Midbrain (tissue), 1 donor: ENCODE data around the gene RPS6KL1.

Experiments used
- DNase-seq: peaks from one replicate; lab custom pipeline; 2025; lab: John Stamatoyannopoulos, UW

RPS6KL1 gene

DNA sequence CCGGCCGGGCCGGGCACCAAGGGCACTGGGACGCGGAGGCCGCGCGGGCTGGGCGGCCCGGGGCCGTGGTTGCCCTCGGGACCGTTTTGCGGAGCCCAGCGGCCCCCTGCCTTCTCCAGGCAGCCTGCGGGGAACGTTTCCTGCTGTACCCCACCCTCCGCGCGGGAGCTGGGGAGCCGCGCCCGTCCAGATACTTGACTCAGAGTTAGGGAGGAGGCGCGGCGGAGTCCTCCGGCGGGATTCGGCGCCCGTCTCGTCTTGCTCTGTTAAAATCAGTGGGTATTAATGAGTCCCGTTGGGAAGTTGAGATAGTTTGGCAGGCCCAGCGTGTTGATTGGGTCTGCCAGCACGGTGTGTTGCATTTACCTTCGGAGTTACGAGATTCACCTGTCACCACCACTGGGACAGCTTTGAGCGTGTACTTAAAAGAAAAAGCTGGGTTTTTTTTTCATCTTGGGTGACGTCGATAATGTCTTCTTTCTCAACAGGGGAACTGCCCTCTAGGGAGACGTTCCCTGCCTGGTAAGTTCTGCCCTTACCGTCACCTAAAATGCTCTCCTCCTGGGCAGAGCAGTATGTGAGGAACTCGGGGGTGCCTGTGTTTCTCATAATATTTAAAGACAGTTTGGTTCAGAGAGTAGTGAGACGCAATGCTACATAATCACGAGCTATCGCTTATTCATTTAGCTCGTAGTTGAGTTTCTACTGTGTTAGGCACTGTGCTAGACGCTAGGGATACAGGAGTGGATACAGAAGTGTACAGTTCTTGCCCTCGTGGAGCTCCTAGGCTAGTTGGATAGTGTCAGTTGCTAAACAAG is 40.7 kb downstream of the RPS6KL1 start:
- no peak for DNase-seq

DNA sequence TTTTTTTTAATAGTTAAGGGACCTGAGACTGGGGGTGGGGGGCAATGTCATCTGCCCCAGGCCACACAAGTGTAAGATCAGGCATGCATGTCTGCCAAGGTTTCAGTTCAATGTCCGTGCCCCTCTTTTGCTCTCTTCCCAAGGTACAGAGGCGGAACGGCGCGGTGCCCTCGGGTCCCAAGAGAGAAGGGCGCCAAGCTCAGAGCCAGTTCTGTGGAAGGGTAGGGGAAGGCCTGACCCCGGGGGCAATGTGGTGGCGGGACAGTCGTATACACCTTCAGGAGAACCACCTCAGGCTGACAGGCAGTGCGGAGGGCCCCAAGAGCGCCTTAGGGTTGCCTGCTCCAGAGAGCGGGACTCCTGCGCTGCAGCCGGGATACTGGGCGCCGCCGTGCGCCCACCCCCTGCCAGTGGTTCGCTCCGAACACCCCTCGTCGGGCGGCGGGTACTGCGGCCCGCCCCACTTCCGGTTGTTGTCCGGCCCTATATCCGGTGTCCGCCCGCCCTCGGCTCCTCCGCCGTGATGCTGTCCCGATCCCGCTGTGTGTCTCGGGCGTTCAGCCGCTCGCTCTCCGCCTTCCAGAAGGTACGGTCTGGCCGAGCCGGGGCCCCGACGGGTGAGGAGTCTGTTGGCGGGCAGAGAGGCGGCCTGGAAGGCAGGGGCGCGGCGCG is 41.5 kb downstream of the RPS6KL1 start, which contains the start of gene DLST:
Gene DLST, plus strand, starts transcription at position 486 of the 672 bp plus-strand sequence. Its CDS starts 38 bp downstream, at position 524.
- peak; percentile 87 for DNase-seq

DNA sequence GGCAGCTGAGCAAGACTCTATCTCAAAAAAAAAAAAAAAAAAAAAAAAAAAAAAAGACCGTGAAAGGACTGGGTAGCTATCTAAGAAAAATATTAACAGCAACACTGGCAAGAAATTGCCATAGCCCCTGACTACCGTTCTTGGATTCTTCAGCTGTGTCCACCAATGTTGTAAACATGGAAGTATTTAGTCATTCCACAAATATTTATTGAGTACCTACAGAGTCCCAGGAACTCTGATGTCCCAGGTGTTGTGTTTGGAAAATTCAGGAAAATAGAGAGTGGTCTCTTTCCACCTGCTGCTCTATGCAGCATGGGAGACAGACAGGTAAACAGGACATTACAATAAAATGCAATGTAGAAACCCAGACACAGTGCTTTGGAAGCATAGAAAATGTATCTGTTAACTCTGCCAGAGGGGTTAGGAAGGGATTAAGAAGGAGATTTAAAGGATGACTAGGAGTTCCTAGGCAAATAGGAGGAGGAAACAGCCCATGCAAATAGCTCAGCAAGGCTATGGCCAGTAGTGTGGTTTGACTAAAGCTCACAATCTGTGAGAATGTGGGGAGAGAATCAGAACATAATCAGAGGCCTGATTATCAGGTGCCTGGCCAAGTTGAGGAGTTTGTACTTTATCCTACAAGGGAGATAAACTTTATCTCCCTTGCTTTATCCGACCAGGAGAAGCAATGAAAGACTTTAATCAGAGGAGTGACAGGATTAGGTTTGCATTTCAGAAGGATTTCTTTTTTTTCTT is 43.5 kb downstream of the RPS6KL1 start:
- no peak for DNase-seq

DNA sequence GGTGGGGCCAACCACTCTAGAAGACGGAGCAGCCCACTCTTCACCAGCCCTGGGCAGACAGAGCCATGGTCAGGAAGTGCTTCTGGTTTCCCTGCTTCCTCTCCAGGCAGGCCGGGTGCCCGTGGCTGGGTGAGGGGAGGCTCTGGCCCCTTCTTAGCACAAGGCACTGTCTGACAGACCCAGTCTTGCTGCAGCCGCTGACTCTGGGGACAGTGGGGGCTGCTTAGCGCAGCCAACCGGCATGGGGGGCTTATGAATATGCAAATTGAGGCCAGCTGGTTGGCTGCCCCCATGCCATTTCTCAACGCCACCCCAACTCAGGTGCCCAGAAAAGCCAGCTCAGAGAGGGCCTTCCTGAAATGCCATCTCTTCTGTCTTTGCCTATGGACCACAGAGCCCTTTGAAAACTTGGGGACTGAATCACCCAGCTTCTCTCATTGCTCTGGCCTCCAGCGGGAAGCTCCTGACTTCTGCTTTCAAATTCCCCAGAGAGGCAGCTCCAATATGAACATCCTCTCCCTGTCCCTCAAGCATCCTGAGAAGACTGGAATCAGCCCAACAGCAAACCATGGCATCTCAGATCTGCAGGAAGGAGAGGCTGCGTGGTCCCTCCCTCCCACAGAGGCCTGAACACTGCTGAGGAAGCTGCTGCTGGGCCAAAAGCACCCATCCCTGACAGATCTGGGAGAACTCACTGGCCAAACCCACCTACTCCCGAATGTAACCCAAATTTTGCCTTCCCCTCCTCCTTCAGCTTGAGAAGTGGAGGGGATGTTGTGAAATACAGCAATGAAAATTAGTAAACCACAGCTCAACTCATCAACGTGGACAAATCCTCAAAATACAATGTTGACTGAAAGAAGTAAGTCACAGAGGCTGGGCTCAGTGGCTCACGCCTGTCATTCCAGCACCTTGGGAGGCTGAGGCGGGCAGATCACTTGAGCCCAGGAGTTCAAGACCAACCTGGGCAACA is 46.8 kb downstream of the RPS6KL1 start, which contains the start of gene PROX2:
Gene PROX2, minus strand, starts transcription at position 205 of the 973 bp plus-strand sequence. CDS start 12,311 bp downstream, outside the sequence.
- DNase-seq = no peak

DNA sequence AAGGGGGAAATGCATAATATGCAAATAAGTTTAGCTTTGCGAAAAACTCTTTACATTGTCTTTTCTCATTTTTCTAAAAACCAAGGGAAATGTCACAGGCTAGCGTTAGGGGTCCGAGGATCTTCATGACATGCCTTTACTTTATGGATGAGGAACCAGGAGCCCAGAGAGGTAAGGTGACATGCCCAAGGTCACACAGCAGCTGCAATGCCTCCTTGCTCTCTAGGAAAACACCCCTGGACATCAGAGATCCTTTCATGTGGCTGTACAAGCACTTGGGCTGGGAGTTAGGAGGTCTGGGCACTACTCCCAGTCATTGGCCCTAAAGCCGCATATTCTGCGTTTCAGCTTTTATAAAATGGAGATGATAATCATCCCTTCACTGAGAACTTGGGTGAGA is 47.9 kb downstream of the RPS6KL1 start:
- no peak for DNase-seq

DNA sequence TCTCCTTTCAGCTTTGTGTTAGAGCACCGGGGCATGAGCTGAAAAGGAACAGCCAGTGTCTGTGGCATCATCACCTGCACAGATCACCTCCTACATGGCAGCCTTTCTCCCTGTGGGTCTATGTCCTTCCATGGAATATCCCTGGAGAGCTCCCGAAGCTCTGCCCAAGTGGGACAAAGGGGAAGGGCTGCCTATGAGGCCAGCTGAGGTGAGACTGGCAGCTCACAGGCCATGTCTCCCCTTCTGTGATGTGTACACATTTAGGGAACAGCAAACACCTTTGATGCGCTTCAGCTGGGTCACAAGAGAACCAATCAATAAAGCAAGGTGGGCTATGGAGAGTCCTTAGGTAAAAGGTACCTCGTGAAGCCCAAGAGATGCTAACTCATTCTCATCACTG is 51.2 kb downstream of the RPS6KL1 start:
- DNase-seq = no peak

DNA sequence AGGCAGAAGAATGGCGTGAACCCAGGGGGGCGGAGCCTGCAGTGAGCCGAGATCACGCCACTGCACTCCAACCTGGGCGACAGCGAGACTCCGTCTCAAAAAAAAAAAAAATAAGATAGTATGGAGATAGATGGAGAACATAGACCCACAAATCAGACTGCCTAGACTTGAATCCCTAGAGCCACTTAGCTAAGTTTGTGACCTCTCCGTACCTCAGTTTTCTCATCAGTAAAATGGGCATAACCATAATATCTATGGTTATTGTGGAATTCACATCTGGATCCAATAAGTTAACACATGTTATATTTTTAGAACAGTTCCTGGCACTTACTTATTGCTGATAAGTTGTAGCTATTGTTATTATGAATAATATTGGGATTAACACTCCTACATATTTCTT is 54.3 kb downstream of the RPS6KL1 start:
- DNase-seq = no peak

DNA sequence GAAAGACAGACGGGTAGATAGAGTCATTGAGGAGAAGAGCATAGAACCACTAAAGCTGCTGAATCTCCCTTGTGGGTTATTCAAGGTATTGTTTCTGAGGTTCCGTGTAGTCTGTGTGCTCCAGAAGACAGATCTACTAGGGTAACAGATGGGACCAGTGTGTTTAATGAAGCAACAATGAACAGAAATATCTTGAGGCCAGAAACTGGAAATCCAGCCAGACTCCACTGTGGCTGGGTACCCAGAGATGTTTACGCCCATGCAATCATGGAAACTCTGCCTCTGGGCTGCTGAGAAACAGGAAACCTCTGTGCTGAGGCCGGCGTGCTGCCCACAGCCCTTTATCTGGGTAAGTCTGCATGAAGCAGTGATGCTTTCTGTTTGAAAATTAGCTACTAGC is 55.4 kb downstream of the RPS6KL1 start:
- DNase-seq = peak; percentile 63

DNA sequence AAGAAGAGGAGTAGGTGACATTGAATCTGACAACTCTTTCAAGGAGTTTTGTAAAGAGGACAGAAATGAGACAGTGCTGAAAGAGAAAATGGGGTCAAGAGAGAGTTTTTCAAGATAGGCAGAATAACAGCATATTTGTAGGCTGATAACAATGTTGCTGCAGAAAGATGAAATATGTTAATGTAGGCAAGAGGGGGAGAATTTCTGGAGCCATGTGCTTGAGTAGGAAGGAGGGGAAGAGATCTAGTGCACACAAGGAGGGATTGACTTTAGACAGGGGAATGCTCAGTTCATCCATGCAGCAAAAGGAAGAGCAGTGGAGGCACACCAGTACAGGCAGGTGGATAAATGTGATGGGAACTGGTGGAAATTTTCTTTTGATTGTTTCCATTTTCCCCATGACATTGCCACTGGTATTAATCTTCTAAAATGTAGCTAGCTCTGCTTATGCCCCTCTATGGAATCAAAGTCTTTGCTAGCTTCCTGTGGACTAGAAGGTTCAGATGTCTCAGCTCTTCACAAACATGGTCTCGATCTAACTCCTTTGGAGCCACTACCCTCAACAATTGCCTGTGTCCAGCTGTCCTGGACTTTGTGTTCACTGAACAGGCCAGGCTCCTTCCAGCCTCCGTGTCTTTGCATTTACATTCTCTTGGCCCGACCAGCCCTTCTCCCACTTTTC is 56.2 kb downstream of the RPS6KL1 start:
- no peak for DNase-seq

DNA sequence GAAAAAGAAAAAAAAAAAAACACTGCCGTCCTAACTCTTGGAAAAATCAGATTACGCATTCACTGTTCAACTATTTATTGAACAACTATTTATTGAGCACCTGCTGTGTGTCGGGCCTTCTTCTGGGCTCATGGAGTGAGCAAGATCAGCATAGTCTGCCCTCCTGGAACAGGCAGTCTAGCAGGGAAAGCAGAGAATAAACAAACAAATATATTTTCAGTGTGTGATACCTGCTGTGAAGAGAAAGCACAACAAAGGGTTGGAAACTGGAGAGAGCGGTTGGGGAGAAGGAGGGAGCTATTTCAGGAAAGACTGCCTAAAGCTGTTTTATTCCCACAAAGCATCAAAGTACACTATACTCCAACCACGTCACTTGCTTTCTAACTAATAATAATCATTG is 57.9 kb downstream of the RPS6KL1 start:
- DNase-seq = no peak

DNA sequence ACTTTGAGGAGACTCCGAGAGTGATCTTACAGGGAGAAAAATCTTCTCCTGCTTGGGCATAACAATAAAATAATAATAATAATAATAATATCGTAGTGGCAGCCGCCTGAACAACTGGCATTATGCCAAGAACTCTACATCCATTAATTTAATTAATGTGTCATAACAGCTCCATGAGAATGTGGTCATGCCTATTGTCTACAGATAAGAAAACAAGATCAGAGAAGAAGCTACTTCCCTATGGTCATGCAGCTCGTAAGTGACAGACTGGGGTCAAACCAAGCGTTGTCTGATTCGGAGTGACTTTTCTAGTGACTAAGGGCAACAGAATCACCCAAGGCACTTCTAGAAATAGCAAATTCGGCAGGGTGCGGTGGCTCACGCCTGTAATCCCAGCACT is 58.9 kb downstream of the RPS6KL1 start:
- no peak for DNase-seq

DNA sequence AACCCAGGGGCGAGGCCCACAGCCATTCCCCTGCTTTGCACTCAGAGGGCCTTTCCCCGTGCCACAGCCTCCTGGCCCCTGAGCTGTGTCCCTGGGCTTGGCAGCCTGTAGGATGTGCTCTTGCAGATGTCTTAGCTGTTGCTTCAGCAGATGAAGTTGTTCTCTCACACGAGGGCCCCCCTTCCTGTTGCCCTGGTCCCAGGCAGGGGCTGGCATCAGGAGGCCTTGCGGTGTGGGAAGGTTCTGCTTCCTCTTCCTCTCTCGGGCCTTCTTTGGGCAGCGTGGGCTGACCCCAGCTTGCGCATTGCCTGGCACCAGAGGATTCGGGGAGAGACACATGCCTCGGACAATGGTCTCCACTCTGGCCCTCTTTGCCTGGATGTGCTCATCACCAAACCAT is 59.8 kb downstream of the RPS6KL1 start:
- peak; percentile 44 for DNase-seq

DNA sequence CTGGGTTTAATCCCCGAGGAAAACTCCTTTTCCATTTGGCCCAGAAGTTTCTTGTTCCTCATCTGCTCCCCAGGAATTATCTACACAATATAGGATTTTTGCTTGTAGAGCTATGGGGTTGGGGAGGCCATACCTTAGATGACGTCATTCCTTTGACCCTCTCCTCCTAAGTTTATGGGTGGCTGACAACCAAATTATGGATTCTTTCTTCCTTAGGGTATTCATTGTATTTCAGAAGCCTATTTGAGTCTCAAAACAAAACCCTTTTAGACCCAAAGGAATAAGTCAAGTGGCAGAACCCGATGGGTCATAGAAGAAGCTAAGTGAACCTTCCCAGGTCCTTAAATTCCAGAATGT is 61.3 kb downstream of the RPS6KL1 start:
- DNase-seq = no peak

DNA sequence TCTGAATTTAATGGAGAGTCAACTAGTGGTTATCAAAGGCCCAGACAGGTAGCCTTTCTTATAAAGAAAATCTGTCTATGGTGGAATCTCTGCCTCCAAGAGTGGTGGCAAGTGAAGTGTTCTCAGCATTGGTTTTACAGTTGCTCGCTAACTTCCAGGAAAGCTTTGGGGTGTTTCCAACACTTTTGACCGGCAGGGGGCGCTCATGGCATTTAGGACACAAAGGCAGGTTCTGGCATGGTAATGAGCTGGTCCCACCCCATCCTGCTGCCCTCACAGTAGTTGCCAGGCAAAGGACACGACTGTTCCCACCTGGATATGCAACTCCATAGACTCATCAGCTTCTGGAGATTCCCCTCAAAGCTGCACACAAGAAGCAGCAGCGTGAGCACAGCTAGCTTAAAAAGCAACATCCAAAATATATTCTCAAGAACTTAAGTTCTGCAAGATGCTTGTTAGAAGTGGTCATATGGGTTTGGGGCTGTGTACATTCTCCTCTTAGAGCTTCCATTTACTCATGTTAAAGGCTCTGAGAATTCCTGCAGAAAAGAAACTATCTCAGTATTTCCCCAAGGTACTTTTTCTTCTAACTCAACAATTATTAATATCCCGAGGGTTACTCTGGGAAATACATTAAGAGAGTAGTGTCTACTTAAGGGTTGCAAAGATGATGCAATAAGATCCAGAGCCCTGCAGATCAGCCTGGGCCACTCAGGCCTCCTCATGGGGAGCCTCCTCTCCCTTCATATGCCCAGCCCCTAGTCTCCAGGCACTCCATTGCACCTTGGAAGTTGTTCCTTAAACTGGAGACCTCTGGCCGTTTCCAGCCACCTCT is 61.9 kb downstream of the RPS6KL1 start:
- peak; percentile 90 for DNase-seq

DNA sequence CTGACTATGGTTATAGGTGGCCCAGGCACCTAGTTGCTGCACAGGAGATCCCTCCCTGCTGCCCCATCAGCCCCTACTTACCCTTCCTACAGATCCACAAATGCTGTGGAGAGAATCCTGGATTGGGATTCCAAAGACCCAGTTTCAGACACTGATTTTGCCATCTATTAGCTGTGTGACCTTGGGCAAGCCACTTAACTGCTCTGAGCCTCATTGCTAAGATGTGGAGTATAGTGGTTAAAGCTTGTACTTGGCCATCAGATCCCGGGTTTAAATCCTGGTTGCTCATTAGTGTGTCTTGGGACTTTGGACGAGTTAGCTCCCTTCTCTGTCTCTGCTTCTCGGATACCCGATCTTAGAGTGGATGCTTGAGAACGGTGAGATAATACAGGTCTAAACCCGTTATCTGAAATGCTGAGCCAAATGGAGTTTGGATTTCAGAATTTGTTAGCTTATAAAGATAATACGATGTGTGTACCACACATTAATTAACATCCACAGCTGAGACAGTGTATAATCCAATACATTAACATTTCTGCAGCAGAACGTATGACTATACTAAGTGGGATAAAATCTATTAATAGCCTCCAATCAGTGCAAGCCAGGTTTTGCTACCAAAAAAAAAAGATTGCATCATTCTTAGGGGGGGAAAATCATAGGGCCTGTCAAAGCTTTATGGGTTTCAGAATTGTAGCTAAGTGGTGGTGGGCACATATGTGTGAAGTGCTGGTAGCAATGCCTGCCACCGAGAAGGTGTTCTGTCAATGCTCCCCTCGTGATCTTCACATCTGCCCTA is 63.1 kb downstream of the RPS6KL1 start:
- DNase-seq = no peak

DNA sequence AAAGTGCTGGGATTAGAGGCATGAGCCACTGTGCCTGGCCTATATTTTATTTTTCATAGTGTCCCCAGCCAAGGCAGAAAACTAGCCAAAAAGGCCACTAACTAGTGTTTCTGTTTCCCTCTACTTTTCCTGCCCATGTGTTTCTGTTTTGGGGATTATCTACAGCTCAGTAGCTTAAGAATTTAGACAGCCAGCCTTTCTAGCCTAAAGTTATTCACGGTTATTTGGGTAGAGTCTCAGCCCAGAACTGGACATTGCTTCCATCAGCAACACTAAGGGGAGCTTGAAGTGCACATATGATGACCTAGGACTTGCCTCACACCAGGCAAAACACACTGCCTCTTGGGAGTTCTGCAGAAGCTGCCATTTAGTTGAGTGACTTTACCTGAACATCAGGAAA is 65.0 kb downstream of the RPS6KL1 start:
- DNase-seq = no peak

DNA sequence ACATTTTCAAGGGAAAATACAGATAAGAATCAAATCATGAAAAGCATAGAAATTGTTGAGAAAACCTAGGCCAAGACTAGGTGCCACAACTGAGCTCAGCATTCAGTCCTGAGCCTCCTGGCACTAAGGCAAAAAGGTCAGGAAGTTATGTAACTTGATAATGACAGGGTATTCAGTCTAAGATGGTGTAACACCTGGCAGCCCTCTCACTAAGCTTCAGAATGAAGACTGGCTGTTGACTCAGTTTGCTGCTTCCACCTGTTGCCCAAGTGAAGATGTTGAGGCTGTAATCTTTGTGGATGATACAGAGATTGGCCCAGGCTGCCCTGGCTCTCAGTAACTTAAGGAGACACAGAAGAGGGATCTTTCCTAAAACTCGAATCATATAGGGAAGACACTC is 66.7 kb downstream of the RPS6KL1 start:
- DNase-seq = no peak

DNA sequence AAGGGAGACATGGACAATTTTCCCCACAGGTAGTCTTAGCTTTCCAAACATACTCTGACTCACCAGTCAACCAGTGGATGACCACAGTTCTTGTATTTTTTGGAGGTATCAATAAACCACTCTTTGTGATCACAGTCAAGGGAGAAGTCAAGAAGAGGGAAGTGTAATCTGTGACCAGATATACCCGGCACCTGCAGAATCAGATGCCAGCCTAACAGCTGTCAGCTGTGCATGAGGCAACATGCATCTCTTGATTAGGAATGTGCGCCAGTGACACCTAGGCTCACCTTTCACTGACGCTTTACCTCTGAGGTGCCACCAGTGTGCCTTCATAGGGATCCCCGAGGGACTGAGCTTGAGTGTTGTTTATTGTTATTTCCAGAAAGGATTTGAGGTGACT is 67.1 kb downstream of the RPS6KL1 start:
- DNase-seq = no peak

DNA sequence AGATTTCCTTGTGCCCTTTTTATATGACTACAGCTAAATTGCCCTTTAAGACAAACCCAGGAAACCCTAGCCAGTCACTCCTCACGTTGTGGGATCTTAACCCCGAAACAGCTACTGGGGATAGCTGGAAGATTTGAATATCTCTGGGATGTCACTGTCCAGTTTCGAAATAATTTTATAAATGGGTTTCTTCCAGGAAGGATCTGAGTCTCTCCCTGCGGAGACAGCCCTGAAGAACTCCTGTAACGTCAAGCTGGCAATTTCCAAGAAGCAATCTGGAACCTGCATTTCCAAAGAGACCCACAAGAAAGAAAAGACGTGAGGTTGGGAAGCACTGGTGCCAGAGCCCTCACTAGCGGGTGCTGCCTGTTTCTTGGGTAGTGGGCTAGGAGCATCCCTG is 68.0 kb downstream of the RPS6KL1 start:
- DNase-seq = no peak
